ENCODE data around the gene PSMD14.
"Not testable (repeated sequence)": the region's sequence is repeated elsewhere in the genome, so short reads cannot be mapped to it uniquely, and the experiment has no call there.

The PSMD14 gene

GRCh38 chr2:161335626-161336025, 27.4 kb downstream of the PSMD14 start:
- no peak for DNase-seq (ENCODE audit: low read depth in 3 of 3)

DNA sequence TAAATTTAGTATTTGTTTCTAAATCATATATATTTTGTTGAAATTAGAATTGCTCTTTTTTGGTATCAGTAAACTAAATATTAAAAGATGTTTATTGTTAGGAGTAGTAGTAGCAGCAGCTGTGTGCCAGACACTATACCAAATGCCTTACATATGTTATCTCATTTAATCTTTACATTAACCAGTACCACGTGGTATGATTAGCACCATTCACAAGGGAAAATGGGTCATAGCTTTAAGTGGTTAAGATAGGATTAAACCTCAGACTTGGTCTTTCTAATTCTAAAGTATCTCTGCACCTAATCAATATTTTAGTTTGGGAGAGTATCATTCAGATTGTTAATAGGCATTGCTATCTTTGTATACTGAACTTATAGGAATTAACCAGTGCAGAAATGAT, 29.0 kb downstream of the PSMD14 start:
- no peak for DNase-seq (ENCODE audit: low read depth in 3 of 3)

GRCh38 chr2:161339532-161339931, 31.3 kb downstream of the PSMD14 start:
- not testable (repeated sequence) for DNase-seq (ENCODE audit: low read depth in 3 of 3)

GRCh38 chr2:161340930-161341413, 32.7 kb downstream of the PSMD14 start:
- DNase-seq (ENCODE audit: low read depth in 3 of 3), result not testable (repeated sequence)

GRCh38 chr2:161343235-161343634, 35.0 kb downstream of the PSMD14 start:
- DNase-seq (ENCODE audit: low read depth in 3 of 3), result no peak

DNA sequence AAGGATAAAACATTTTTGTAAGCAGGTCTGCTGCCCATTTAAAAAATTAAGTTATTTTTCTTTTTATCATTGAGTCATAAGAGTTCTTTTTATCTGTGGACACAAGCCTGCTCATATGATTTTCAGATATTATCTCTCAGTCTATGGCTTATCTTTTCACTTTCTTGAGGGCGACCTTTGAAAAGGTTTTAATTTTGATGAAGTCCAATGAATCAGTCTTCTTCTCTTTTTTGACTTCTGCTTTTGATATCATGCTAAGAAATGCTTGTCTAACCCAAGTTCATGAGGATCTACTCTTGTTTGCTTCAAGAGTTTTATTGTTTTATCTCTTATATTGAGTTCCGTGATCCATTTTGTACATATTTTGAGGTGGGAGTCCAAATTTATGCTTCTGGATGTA, 36.5 kb downstream of the PSMD14 start:
- DNase-seq (ENCODE audit: low read depth in 3 of 3), result no peak

DNA sequence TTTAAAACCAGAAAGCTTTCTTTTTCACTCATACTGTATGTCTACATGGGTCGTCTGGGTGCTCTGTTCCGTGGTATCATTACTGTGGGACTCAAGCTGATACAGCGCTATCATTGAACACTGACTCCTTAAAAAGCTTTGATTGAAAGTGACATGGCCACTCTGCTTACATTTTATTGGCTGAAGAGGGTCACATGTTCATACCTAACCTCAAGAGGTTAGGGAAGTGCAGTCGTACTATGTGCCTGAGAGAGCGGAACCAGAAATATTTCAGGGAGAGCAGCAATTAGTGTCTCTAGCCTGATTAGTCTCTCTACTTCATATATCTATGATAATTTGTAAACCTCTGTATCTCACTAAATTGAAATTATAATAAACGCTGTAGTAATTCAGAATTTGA, 43.5 kb downstream of the PSMD14 start:
- DNase-seq (ENCODE audit: low read depth in 3 of 3), result no peak

DNA sequence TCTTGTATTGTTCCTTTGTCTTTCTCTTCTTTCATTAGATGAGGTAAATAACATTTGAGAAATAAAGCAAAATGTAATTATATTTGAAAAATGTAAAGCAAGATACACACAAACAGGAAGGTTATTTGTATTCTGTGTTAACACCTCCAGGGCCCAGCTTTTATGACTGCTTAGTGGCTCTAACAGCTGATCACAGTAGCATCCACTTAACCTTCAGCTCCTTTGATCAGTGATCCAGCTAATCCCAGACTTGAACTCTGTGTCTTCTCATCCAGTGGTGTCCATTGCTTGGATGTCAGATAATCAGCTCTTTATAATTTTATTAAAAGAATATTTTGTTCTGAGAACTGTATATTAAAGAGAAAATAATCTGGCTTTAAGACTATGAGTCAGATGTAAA, 44.5 kb downstream of the PSMD14 start:
- DNase-seq (ENCODE audit: low read depth in 3 of 3), result no peak

DNA sequence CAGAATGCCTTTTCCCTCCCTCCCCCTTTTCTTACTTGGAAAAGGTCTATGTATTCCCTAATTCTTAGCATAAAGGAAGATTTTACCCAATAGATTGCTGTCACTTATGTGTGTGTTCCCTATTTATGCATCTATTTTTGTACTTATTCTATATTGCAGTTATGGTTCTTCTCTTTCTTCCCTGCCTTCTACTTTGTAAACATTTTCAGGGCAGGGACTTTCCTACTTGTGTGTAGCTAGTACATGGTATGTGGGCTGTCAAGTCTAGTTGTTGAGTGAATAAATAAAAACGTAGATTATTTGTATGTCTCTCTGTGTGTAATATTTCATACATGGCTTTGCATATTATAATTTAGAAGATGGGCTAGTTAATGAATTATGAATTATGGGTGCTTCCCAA, 45.3 kb downstream of the PSMD14 start:
- DNase-seq (ENCODE audit: low read depth in 3 of 3), result no peak

GRCh38 chr2:161354106-161354505, 45.9 kb downstream of the PSMD14 start:
- DNase-seq (ENCODE audit: low read depth in 3 of 3), result no peak

DNA sequence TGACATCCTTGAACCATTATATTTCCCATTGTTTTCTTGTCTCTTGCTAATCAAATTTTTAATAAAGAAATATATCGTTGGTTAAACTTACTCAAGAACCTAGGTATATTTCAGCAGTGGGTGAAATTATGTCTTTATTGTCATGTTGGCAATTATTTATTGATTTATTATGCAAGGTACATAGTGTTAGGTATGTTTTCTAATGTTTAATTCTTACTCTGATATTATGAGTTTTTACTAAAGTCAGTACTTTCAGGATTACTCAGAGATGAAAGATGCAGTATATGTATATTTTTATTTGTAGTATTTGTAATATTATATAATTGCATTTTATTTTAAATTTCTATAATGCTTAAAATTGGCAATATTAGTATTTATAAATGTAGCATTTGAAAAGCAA, 46.9 kb downstream of the PSMD14 start:
- DNase-seq (ENCODE audit: low read depth in 3 of 3), result no peak

DNA sequence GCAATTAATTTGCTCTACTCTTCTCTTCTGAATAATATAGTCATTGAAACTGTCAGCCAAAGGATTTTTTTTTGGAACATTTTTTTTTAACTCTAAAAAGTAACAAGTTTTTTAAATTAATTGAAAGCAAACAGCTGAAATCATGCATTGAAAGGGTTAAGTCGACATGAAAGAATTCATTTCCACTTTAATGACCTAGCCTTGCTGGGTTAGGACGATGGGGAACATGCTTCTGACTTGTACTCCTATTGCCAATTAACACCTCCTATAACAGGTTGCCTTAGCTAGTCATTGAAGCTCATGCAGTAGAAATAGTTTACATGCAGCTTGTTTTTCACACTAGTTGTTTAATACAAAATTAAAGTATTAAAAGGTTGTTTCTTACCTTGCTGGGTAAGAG, 47.8 kb downstream of the PSMD14 start:
- DNase-seq (ENCODE audit: low read depth in 3 of 3), result no peak

GRCh38 chr2:161357097-161357496, 48.9 kb downstream of the PSMD14 start:
- no peak for DNase-seq (ENCODE audit: low read depth in 3 of 3)

DNA sequence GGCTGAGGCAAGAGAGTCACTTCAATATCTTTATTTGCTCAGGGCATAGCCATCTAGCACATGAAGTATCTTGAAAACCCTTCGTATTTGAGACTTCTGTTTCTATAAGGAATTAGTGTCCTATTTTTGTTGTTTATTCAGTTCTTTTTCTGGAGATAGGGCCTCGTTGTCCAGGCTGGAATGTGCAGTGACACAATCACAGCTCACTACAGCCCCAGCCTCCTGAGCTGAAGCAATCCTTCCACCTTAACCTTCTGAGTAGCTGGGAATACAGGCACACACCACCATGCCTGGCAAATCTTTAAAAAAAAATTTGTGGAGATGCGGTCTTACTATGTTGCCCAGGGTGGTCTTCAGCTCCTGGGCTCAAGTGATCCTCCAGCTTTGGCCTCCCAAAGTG, 50.6 kb downstream of the PSMD14 start:
- no peak for DNase-seq (ENCODE audit: low read depth in 3 of 3)

DNA sequence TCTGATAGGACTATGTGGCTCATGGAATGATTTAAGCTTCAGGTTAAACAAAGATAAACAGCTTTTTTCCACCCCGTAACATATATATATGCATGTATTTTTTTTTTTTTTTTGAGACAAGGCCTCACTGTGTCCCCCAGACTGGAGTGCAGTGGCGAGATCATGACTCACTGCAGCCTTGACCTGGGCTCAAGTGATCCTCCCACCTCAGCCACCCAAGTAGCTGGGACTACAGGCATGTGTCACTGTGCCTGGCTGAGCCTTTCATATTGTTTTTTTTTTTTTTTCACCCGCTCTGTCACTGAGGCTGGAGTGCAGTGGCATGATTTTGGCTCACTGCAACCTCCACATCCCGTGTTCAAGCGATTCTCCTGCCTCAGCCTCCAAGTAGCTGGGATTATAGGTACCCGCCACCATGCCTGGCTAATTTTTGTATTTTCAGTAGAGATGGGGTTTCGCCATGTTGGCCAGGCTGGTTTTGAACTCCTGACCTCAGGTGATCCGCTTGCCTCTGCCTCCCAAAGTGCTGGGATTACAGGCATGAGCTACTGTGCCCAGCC, 52.0 kb downstream of the PSMD14 start:
- not testable (repeated sequence) for DNase-seq (ENCODE audit: low read depth in 3 of 3)

DNA sequence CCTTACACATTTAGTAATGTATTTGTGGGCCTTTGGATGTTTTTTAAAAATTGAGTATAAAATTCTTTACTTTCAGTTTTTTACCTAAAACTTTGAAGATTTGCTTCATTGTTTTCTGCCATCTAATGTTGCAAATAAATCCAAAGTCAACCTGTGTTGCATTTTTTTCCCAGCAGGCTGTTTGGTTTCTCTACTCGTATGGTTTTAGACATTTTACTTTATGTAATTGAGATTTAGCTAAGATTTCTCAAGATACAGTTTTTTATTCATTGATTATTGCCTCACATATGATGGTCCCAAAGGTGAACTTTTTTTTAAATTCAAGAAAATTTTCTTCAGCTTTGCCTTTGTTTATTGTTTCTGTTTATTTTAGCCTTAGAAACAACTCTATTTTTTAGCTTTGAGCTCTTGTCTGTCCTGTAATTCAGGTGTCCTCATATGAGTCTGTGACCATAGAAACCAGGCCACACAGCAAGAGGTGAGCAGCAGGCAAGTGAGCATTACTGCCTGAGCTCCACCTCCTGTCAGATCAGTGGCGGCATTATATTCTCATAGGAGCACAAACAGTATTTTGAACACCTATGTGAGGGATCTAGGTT, 54.4 kb downstream of the PSMD14 start:
- DNase-seq (ENCODE audit: low read depth in 3 of 3), result no peak

DNA sequence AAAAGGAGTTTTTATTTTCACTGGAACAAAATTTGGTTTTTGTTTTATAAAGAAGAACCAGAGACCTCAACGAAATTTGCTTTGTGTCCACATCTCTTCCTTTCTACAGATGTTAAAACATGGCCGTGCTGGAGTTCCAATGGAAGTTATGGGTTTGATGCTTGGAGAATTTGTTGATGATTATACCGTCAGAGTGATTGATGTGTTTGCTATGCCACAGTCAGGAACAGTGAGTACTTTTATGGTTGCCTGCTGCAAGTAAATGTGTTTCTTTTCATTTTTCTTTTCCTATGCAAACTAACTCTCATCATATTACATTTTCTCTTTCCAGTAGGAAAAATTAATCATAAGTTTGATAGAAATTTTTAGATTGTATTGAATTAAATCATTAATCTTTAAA, 59.5 kb downstream of the PSMD14 start:
- DNase-seq (ENCODE audit: low read depth in 3 of 3), result no peak

GRCh38 chr2:161369311-161369710, 61.1 kb downstream of the PSMD14 start:
- no peak for DNase-seq (ENCODE audit: low read depth in 3 of 3)

DNA sequence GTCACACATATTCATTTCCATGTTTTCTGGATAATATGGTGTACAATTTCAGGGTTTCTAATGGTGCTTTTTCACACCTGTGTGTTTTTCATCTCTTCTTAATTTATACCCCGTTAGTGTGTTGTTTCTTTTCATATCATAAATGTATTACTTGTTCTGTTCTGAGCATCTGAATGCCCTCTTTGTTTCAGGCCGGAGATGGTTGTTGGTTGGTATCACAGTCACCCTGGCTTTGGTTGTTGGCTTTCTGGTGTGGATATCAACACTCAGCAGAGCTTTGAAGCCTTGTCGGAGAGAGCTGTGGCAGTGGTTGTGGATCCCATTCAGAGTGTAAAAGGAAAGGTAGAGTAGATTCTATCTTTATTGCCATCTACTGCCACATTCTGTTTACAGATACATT, 62.8 kb downstream of the PSMD14 start:
- DNase-seq (ENCODE audit: low read depth in 3 of 3), result no peak

GRCh38 chr2:161371869-161372268, 63.6 kb downstream of the PSMD14 start:
- DNase-seq (ENCODE audit: low read depth in 3 of 3), result no peak

DNA sequence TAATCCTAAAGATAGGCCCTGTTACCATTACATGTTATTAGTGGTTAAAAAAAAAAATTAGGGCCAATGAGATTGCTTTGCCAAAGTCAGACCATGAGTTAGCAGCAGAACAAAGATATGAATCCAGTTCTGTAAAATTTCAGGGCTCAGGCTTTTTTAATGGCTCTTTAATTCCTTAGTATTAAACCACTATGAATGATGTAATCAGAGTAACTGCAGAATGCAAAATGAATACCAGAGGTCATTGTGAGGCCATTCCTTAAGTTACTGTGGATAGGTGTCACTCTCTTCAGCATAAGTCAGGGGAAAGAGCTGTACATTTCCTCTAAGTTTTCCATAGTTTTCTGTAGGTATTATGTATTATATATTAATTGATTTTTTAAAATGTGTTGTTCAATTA, 65.7 kb downstream of the PSMD14 start:
- no peak for DNase-seq (ENCODE audit: low read depth in 3 of 3)

GRCh38 chr2:161374446-161374845, 66.2 kb downstream of the PSMD14 start:
- no peak for DNase-seq (ENCODE audit: low read depth in 3 of 3)

DNA sequence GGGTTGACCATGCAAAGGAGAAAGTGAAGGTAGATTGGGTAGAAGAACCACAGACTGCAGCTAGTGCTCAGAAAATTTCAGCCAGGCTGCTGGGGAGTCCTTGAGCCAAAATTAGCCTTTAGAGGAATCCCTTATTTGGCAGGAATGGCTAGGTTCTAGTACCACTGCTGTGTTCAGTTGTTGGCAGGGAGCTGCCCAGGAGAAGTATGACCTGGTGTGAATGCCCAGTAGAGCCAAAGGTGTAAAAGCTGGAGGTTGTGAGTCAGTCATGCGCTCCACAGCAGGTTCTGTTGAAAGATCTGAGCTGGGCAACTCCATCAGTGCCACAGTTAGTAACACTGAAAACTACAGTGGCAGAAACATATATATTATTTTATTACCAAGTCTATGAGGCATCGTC, 71.5 kb downstream of the PSMD14 start:
- no peak for DNase-seq (ENCODE audit: low read depth in 3 of 3)

- no peak for DNase-seq (ENCODE audit: low read depth in 3 of 3)
Observed at GRCh38 chr2:161381546-161381945, 73.3 kb downstream of the PSMD14 start.
